ENCODE data around the gene SLC6A6. TPM values are rescaled to one million over a fixed set of nuclear protein-coding genes. Genes with fewer than 3 reads are reported as not detected.

The SLC6A6 gene
- total RNA-seq, 1 experiment from 2014 or later, result 49.4 TPM

GRCh38 chr3:14377044-14377837 is 25.2 kb upstream of the SLC6A6 start:
- DNase-seq (ENCODE audit: low read depth in 1 of 2, low spot score in 2 of 2), result no peak
- no peaks in the 10 kb centered on the region for H3K9me3 ChIP-seq (replicated peaks)
- H3K27ac ChIP-seq, result no peak overlapping the region
- H3K27me3 ChIP-seq (replicated peaks), result no peaks in the 10 kb centered on the region
- H3K36me3 ChIP-seq, result no peaks in the 10 kb centered on the region
- peaks cover 22% of the 10 kb centered on the region for H3K4me1 ChIP-seq (replicated peaks)
- no peak overlapping the region for H3K4me3 ChIP-seq

GRCh38 chr3:14377838-14378169 is 24.6 kb upstream of the SLC6A6 start:
- Histone ChIP-seq H3K27ac (no peak overlapping the region), H3K4me3 (no peak overlapping the region), H3K36me3 (no peaks in the 10 kb centered on the region), H3K4me1 (replicated peaks) (peaks cover 17% of the 10 kb centered on the region), H3K27me3 (replicated peaks) (no peaks in the 10 kb centered on the region), H3K9me3 (replicated peaks) (no peaks in the 10 kb centered on the region)
- DNase-seq (ENCODE audit: low read depth in 1 of 2, low spot score in 2 of 2), result no peak

GRCh38 chr3:14378415-14378814 is 24.0 kb upstream of the SLC6A6 start:
- no peak overlapping the region for H3K4me3 ChIP-seq
- DNase-seq (ENCODE audit: low read depth in 1 of 2, low spot score in 2 of 2), result no peak

GRCh38 chr3:14379843-14380242 is 22.6 kb upstream of the SLC6A6 start:
- no peak overlapping the region for H3K27ac ChIP-seq
- no peak overlapping the region for H3K4me3 ChIP-seq
- H3K27me3 ChIP-seq (replicated peaks), result no peaks in the 10 kb centered on the region
- no peak for DNase-seq (ENCODE audit: low read depth in 1 of 2, low spot score in 2 of 2)
- H3K9me3 ChIP-seq (replicated peaks), result no peaks in the 10 kb centered on the region
- peaks cover 6% of the 10 kb centered on the region for H3K4me1 ChIP-seq (replicated peaks)
- no peaks in the 10 kb centered on the region for H3K36me3 ChIP-seq

More at GRCh38 chr3:14378415-14378814, 24.0 kb upstream of the SLC6A6 start:
- H3K27me3 ChIP-seq (replicated peaks), result no peaks in the 10 kb centered on the region
- H3K27ac ChIP-seq, result no peak overlapping the region
- no peaks in the 10 kb centered on the region for H3K36me3 ChIP-seq
- peaks cover 17% of the 10 kb centered on the region for H3K4me1 ChIP-seq (replicated peaks)
- no peaks in the 10 kb centered on the region for H3K9me3 ChIP-seq (replicated peaks)

- H3K27ac ChIP-seq, result no peak overlapping the region
- no peaks in the 10 kb centered on the region for H3K27me3 ChIP-seq (replicated peaks)
- H3K4me1 ChIP-seq (replicated peaks), result no peaks in the 10 kb centered on the region
- H3K4me3 ChIP-seq, result no peak overlapping the region
- H3K36me3 ChIP-seq, result no peaks in the 10 kb centered on the region
- no peak for DNase-seq (ENCODE audit: low read depth in 1 of 2, low spot score in 2 of 2)
- H3K9me3 ChIP-seq (replicated peaks), result no peaks in the 10 kb centered on the region
Observed at GRCh38 chr3:14386254-14386653, 16.2 kb upstream of the SLC6A6 start.

- no peaks in the 10 kb centered on the region for H3K9me3 ChIP-seq (replicated peaks)
- DNase-seq (ENCODE audit: low read depth in 1 of 2, low spot score in 2 of 2), result no peak
- no peaks in the 10 kb centered on the region for H3K36me3 ChIP-seq
- H3K4me1 ChIP-seq (replicated peaks), result peaks cover 5% of the 10 kb centered on the region
- H3K4me3 ChIP-seq, result no peak overlapping the region
- H3K27ac ChIP-seq, result no peak overlapping the region
- no peaks in the 10 kb centered on the region for H3K27me3 ChIP-seq (replicated peaks)
Observed at GRCh38 chr3:14388201-14388600, 14.2 kb upstream of the SLC6A6 start.

GRCh38 chr3:14389166-14389606 is 13.2 kb upstream of the SLC6A6 start:
- Histone ChIP-seq H3K9me3 (replicated peaks) (no peaks in the 10 kb centered on the region), H3K4me1 (replicated peaks) (peaks cover 15% of the 10 kb centered on the region), H3K27ac (no peak overlapping the region), H3K27me3 (replicated peaks) (no peaks in the 10 kb centered on the region), H3K4me3 (no peak overlapping the region), H3K36me3 (no peaks in the 10 kb centered on the region)
- DNase-seq (ENCODE audit: low read depth in 1 of 2, low spot score in 2 of 2), result no peak

GRCh38 chr3:14389716-14390115 is 12.7 kb upstream of the SLC6A6 start:
- Histone ChIP-seq H3K4me3 (no peak overlapping the region), H3K27me3 (replicated peaks) (no peaks in the 10 kb centered on the region), H3K4me1 (replicated peaks) (peaks cover 20% of the 10 kb centered on the region), H3K36me3 (no peaks in the 10 kb centered on the region), H3K9me3 (replicated peaks) (no peaks in the 10 kb centered on the region), H3K27ac (no peak overlapping the region)
- DNase-seq (ENCODE audit: low read depth in 1 of 2, low spot score in 2 of 2), result no peak

GRCh38 chr3:14391033-14391432 is 11.4 kb upstream of the SLC6A6 start:
- no peaks in the 10 kb centered on the region for H3K9me3 ChIP-seq (replicated peaks)
- H3K4me3 ChIP-seq, result no peak overlapping the region
- no peaks in the 10 kb centered on the region for H3K36me3 ChIP-seq
- H3K27me3 ChIP-seq (replicated peaks), result no peaks in the 10 kb centered on the region
- DNase-seq (ENCODE audit: low read depth in 1 of 2, low spot score in 2 of 2), result no peak
- H3K27ac ChIP-seq, result no peak overlapping the region
- peaks cover 23% of the 10 kb centered on the region for H3K4me1 ChIP-seq (replicated peaks)

- no peak overlapping the region for H3K27ac ChIP-seq
- H3K4me1 ChIP-seq (replicated peaks), result peaks cover 24% of the 10 kb centered on the region
- no peaks in the 10 kb centered on the region for H3K27me3 ChIP-seq (replicated peaks)
- H3K9me3 ChIP-seq (replicated peaks), result no peaks in the 10 kb centered on the region
- H3K4me3 ChIP-seq, result no peak overlapping the region
- no peaks in the 10 kb centered on the region for H3K36me3 ChIP-seq
- no peak for DNase-seq (ENCODE audit: low read depth in 1 of 2, low spot score in 2 of 2)
Observed at GRCh38 chr3:14392231-14392630, 10.2 kb upstream of the SLC6A6 start.

- Histone ChIP-seq H3K4me1 (replicated peaks) (peaks cover 24% of the 10 kb centered on the region), H3K36me3 (no peaks in the 10 kb centered on the region), H3K27ac (peak overlapping the region; percentile 73), H3K9me3 (replicated peaks) (no peaks in the 10 kb centered on the region), H3K27me3 (replicated peaks) (no peaks in the 10 kb centered on the region), H3K4me3 (no peak overlapping the region)
- no peak for DNase-seq (ENCODE audit: low read depth in 1 of 2, low spot score in 2 of 2)
Observed at GRCh38 chr3:14392803-14393319, 9.5 kb upstream of the SLC6A6 start.

- peaks cover 24% of the 10 kb centered on the region for H3K4me1 ChIP-seq (replicated peaks)
- H3K27me3 ChIP-seq (replicated peaks), result no peaks in the 10 kb centered on the region
- no peaks in the 10 kb centered on the region for H3K9me3 ChIP-seq (replicated peaks)
- H3K27ac ChIP-seq, result peak overlapping the region; percentile 73
- no peak overlapping the region for H3K4me3 ChIP-seq
- peak; percentile 77 to 90 for DNase-seq (ENCODE audit: low read depth in 1 of 2, low spot score in 2 of 2)
- no peaks in the 10 kb centered on the region for H3K36me3 ChIP-seq
Observed at GRCh38 chr3:14393440-14394106, 8.8 kb upstream of the SLC6A6 start.

GRCh38 chr3:14396031-14396692 is 6.2 kb upstream of the SLC6A6 start:
- no peak for DNase-seq (ENCODE audit: low read depth in 1 of 2, low spot score in 2 of 2)
- Histone ChIP-seq H3K9me3 (replicated peaks) (no peaks in the 10 kb centered on the region), H3K4me1 (replicated peaks) (peaks cover 24% of the 10 kb centered on the region), H3K27ac (no peak overlapping the region), H3K4me3 (no peak overlapping the region), H3K36me3 (no peaks in the 10 kb centered on the region), H3K27me3 (replicated peaks) (no peaks in the 10 kb centered on the region)

GRCh38 chr3:14397046-14397445 is 5.4 kb upstream of the SLC6A6 start:
- no peaks in the 10 kb centered on the region for H3K27me3 ChIP-seq (replicated peaks)
- no peak overlapping the region for H3K4me3 ChIP-seq
- no peak overlapping the region for H3K27ac ChIP-seq
- peaks cover 26% of the 10 kb centered on the region for H3K4me1 ChIP-seq (replicated peaks)
- H3K9me3 ChIP-seq (replicated peaks), result no peaks in the 10 kb centered on the region
- DNase-seq (ENCODE audit: low read depth in 1 of 2, low spot score in 2 of 2), result no peak
- H3K36me3 ChIP-seq, result no peaks in the 10 kb centered on the region

Measured in SJSA1 (cell line).